ENCODE data around the gene PKIG.

- TF ChIP-seq CTCF (conservative IDR thresholded peaks at IDR 0.05; ENCODE audit: low read length) (no peak; the same call in 1 of the 2 replicates), EZH2phosphoT487 (IDR thresholded peaks at IDR 0.05; ENCODE audit: borderline replicate concordance, low read depth, low read length) (no peak)
Observed at GRCh38 chr20:44646023-44646640, 63.8 kb downstream of the PKIG start.

Data from OCI-LY7 (cell line).